Sigmoid colon (tissue), 4 donors: ENCODE results near the gene SDHA.

Experiments
- CTCF ChIP-seq, 4 experiments: fragments of 450-650 bp in 3 of 4; fragments of 200-600 bp in 1 of 4; IDR thresholded peaks; one replicate each; pipeline ENCODE4 v1.5.1; 2016 to 2019; ENCODE audit warnings: antibody characterized with exemption in 4 of 4, mild to moderate bottlenecking in 3 of 4, moderate library complexity in 2 of 4
- EP300 ChIP-seq, 4 donors: sonication (generic); formaldehyde crosslinking; IDR thresholded peaks; one replicate each; pipeline ENCODE4 v1.6.1; 2017; ENCODE audit warnings: antibody characterized with exemption in 4 of 4
- POLR2AphosphoS5 ChIP-seq, 4 donors: sonication (generic); formaldehyde crosslinking; IDR thresholded peaks; one replicate each; pipeline ENCODE4 v1.6.1; 2017; ENCODE audit warnings: antibody characterized with exemption in 4 of 4

- no peak for TF ChIP-seq CTCF (IDR thresholded peaks at IDR 0.05)
- peak in 1 of 4 donors; percentile 24 for TF ChIP-seq EP300 (IDR thresholded peaks at IDR 0.05)
- peak in 2 of 4 donors; percentile 16 to 30 for TF ChIP-seq POLR2AphosphoS5 (IDR thresholded peaks at IDR 0.05)
These were observed 26.8 kb upstream of the SDHA start, which contains the start of gene LRRC14B for GRCh38 chr5:191036-191948.
